HG02943 (cell line): ENCODE measurements around the gene LUC7L3.
A peak's percentile ranks its signal among the peaks of the same experiment; 100 is the strongest.
"Not testable (repeated sequence)": the region's sequence is repeated elsewhere in the genome, so short reads cannot be mapped to it uniquely, and the experiment has no call there.

Experiments used
- ATAC-seq: cut with Tn5 transposase; IDR thresholded peaks from one replicate; pipeline ENCODE4 v1.9.1; 2021; ENCODE audit warnings: mild to moderate bottlenecking, low read depth, moderate library complexity; ENCODE audit not compliant: unreplicated experiment

Gene LUC7L3, protein sequence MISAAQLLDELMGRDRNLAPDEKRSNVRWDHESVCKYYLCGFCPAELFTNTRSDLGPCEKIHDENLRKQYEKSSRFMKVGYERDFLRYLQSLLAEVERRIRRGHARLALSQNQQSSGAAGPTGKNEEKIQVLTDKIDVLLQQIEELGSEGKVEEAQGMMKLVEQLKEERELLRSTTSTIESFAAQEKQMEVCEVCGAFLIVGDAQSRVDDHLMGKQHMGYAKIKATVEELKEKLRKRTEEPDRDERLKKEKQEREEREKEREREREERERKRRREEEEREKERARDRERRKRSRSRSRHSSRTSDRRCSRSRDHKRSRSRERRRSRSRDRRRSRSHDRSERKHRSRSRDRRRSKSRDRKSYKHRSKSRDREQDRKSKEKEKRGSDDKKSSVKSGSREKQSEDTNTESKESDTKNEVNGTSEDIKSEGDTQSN

DNA sequence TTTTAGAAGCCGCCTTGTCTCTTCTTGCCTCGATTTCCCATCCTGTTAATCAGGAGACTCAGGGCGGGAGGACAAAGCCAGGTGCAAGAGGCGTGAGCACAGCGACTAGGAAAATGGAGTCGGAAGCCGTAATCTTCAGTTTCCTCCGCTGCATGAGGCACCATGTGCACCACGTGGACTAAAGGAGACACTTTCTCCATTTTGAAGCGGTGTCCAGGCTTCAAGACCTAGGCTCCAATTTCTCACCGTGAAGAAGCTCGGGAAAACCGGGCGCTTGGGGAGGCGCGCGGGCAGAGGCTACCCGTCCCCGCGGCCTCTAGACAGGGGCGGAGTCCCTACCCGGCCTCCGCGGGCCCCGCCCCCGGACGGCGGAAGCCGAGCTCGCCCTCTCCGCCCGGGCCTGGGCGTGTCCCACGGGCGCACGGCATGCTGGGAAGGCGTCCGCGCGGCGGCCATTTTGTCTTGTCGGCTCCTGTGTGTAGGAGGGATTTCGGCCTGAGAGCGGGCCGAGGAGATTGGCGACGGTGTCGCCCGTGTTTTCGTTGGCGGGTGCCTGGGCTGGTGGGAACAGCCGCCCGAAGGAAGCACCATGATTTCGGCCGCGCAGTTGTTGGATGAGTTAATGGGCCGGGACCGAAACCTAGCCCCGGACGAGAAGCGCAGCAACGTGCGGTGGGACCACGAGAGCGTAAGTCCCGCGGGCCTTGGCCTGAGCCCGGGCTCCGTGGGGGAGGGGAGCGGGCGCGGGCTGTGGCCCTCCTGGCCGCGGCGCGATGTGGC lies at the start of gene LUC7L3:
TSS of gene LUC7L3 (plus strand) at position 460 of the 780 bp plus-strand sequence. CDS start at position 590, 130 bp downstream.
- ATAC-seq: peak; percentile 86

DNA sequence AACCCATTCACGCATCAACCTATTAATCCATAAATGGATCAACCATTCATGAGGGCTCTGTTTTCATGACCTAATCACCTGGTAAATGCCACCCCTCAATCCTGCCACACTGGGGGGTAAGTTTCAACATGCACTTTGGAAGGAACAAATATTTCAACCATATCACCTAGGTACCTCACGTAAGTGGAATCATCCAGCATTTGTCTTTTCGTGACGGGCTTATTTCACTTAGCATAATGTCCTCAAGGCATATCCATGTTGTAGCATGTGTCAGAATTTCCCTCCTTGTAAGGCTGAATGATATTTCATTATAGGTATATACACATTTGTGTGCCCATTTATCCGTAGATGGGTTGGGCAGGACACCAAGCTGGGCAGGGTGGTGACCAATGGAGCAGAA lies 47.3 kb upstream of the LUC7L3 start:
- ATAC-seq: no peak

DNA sequence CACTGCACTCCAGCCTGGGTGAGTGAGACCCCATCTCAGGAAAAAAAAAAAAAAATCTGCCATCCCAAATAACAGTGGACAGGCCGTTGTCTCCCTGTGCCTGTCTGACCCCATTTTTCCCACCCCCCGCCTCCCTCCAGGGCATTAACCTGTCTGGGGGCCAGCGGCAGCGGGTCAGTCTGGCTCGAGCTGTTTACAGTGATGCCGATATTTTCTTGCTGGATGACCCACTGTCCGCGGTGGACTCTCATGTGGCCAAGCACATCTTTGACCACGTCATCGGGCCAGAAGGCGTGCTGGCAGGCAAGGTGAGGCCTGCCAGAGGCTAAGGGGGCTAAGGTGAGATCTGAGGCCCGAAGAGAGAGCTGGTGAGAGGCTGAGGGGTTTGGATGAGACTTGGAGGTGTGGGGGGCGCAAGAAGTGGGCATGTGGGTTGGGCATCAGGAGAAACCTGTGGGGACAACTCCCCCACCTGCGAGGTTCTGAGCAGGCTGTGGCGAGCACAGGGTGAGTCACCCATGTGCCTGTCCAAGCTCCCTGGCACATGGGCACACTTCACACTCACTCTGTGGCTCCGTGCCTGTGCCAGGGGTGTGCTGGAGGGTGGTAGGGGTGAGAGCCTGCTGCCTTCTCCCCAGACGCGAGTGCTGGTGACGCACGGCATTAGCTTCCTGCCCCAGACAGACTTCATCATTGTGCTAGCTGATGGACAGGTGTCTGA lies 46.4 kb upstream of the LUC7L3 start:
- ATAC-seq: no peak

DNA sequence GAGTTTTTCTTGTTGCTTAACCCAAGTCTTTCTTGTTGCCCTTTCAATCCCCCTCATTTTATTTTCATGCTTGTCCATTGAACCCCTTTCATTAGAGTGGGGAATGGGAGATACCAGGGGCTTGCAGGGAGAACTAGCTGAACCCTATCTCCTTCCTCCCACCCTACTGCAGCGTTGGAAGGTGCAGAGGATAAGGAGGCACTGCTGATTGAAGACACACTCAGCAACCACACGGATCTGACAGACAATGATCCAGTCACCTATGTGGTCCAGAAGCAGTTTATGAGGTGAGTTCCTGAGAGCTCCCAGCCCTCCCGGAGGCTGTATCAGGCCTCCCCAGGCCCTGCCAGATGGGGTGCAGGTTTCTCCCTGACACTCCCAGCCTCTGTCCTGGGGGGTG lies 44.2 kb upstream of the LUC7L3 start:
- ATAC-seq: no peak

DNA sequence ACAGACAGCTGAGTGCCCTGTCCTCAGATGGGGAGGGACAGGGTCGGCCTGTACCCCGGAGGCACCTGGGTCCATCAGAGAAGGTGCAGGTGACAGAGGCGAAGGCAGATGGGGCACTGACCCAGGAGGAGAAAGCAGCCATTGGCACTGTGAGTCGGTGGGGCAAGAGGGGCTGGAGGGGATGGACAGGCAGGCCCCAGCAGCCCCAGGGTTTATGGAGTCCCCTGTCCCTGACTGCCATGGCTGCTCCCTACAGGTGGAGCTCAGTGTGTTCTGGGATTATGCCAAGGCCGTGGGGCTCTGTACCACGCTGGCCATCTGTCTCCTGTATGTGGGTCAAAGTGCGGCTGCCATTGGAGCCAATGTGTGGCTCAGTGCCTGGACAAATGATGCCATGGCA lies 43.8 kb upstream of the LUC7L3 start:
- no peak for ATAC-seq

DNA sequence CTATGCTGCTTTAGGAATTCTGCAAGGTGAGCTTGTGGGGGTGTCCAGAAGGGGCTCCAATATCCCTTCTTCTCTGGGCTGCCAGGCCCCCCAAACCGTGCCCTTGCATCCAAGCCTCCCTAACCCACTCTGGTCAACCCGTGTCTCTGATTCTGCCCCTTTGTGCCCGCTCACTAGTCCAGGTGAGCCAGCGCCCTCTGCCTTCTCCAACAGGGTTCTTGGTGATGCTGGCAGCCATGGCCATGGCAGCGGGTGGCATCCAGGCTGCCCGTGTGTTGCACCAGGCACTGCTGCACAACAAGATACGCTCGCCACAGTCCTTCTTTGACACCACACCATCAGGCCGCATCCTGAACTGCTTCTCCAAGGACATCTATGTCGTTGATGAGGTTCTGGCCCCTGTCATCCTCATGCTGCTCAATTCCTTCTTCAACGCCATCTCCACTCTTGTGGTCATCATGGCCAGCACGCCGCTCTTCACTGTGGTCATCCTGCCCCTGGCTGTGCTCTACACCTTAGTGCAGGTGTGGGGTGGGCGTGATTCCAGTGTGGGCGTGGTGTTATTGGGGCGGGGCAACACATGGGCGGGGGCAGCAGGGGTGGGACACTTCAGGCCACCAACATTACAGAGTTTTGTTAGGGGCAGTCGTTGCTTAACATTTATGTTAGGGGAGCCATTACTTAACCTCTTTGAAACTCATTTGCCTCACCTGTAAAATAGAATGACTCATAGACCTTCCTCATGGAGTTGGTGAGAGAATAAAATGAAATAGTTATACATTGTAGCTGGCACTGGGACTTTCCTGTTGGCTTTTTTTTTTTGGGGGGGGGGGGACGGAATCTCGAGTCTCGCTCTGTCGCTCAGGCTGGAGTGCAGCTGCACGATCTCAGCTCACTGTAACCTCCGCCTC lies 43.1 kb upstream of the LUC7L3 start:
- no peak for ATAC-seq

DNA sequence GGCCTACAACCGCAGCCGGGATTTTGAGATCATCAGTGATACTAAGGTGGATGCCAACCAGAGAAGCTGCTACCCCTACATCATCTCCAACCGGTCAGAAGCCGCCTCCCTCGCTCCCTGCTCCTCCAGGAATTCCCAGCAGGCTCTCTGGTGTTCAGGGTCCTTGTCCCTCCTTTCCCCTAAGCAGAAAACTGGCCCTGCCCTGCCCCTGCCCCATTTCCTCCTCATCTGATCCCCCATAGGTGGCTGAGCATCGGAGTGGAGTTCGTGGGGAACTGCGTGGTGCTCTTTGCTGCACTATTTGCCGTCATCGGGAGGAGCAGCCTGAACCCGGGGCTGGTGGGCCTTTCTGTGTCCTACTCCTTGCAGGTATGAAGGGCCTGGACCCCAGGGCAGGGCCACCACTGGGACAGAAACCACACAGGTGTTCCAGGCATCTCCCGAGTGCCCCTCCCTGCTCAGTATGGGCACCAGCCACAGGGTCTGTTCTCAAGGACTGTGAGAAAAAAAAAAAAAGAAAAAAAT lies 41.5 kb upstream of the LUC7L3 start:
- no peak for ATAC-seq

DNA sequence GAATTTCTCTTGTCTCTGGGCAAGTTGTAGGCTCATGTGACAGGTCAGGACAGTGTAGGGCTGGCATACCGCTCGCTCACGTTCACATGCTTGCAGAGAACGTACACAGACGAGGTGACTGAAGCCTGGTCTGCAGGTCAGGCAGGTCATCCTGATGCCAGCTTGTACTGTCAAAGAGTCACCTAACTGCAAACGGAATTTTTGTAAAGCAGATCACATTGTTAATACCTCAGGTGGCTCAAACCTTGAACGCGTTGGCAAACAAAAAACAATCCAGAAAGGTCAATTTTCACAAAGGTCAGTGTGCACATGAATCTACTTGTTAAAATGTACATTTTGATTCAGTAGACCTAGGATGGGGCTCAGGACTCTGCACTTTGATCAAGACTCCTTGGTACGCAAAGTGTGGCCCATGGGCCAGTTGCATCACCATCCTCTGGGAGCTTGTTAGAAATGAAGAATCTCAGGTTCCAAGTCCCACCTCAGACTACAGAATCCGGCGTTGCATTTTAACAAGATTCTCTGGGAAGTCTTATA lies 40.3 kb upstream of the LUC7L3 start:
- ATAC-seq: no peak

DNA sequence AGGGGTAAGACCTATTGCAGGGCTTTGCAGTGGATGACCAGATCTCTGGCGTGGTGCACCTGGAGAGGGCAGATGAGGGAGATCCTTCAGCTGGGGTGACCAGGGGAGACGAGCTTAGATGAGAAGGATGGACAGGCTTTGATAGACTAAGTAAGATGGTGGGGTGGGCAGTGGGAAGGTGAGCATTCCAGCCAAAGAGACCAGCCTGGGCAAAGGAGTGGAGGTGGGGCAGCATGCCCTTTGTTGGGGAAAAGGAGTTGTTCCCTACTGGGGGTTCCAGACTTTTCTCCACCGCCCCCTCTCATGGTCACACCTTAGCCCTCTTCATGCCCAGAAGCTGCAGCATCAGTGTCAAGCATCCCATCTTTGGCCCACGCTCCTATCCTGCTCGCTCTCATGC lies 39.3 kb upstream of the LUC7L3 start:
- ATAC-seq: no peak

DNA sequence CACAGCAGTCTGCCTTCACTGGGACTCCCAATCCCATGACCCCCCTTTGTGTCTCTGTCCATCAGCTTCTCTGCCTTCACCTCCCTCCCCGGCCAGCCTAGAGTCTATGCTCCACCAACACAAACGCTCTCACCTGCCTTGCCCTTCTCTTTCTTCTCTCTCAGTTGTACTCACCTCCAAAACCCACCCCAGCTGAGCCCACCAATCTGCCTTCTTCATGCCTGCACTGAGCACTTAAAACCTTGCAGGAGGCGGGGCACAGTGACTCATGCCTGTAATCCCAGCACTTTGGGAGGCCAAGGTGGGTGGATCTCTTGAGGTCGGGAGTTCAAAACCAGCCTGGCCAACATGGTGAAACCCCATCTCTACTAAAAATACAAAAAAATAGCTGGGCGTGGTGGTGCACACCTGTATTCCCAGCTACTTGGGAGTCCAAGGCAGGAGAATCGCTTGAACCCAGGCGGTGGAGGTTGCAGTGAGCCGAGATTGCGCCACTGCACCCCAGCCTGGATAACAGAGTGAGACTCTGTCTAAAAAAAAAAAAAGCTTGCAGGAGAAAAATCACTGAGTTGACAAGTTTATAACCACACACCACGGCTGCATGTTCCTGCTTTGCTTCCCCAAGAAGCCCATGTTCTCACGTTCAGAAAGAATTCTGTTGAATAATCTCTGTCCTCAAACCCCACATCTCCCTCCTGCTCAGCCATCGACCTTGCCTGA lies 38.7 kb upstream of the LUC7L3 start:
- not testable (repeated sequence) for ATAC-seq

DNA sequence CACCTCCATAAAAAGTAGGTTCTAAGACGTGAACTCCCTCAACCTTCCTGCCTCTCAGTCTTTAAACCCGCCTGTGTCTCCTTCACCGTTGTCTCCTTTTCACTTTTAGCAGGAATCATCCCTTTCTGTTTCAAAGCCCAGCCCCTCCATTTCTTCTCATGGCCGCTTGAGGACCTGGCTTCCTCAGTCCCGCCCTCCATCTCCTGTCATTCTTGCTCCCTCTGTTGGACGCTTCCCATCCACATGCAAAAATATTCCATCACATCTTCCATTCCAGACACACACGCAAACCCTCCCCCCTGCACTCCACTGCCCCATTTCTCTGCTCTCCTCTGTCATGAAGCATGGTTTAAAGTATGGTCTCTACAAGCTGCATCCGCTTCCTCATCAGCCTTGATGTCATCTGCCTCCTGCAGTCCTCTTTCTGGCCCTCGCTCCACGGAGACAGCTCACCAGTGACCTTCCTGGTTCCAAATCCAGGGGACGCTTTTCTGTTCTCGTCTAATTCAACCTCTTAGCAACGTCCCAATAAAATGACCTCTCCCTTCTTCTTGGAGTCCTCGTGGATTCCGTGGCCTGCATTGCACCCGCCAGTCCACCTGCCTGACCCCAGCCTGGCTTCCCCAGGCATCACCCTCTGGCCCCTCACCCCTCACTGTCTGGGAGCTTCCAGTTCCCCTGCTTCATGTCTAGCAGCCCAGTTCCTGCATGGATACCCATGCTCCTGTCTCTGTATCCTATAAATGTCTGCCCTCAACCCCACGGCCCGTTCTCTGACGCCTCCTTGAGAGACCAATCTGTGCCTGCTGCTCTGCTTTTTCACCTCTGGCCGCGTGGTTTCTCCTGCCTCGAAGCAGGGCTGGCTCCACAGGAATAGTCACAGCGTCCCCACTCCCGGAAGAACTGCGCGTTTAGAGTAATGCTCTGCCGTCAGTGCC lies 37.9 kb upstream of the LUC7L3 start:
- no peak for ATAC-seq

DNA sequence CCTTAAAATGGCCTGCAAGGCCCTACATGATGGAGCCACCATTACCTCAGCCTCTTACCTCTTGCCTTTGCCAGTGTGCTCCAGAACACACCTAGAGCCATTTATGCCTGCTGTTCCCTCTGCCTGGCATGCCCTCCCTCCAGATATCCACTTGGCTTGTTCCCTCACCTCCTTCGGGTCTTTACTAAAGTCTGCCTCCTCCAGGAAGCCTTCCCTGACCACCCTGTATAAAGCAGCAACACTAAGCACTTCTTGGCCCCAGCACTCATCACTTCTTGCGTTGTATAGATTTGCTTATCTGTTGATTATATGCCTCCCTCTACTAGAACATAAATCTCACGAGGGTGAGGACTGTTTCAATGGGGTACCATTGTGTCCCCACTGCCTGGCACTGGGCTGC lies 37.0 kb upstream of the LUC7L3 start:
- ATAC-seq: no peak

DNA sequence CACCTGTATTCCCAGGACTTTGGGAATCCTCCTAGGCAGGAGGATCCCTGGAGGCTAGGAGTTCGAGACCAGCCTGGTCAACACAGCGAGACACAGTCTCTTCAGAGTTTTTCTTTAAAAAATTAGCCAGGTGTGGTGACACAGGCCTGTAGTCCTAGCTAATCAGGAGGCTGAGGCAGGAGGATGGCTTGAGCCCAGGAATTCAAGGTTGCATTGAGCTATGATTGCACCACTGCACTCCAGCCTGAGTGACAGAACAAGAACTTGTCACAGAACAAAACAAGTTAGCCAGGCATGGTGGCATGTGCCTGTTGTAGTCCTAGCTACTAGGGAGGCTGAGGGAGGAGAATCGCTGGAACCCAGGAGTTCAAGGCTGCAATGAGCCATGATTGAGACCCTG lies 36.5 kb upstream of the LUC7L3 start:
- no peak for ATAC-seq

DNA sequence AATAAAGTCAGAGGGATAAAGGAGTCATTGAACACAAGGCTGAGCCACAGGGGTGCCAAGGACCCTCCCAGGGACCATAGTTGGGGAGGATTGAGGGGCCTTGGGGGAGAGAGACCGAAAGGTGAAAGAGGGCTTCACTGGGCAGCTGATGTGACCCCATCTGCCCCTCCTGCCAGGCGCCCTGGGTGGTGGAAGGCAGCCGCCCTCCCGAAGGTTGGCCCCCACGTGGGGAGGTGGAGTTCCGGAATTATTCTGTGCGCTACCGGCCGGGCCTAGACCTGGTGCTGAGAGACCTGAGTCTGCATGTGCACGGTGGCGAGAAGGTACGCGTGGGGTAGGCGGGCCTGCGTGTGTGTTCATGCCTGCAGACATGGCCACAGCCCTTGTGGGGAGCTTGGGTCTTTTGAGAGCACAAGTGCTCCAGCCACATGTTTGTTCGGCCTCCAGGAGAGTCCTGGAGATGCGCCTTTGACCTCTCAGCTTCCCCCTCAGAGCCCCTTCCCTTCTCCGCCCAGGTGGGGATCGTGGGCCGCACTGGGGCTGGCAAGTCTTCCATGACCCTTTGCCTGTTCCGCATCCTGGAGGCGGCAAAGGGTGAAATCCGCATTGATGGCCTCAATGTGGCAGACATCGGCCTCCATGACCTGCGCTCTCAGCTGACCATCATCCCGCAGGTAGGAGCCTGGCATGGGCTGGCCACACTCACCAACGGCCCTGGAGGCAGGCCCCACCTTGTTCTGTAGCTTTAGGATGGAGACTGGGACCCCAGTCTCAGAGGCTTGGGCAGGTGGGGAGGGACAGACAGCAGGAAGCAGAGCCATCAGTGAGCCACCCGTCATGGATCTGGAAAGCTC lies 35.7 kb upstream of the LUC7L3 start:
- ATAC-seq: no peak

DNA sequence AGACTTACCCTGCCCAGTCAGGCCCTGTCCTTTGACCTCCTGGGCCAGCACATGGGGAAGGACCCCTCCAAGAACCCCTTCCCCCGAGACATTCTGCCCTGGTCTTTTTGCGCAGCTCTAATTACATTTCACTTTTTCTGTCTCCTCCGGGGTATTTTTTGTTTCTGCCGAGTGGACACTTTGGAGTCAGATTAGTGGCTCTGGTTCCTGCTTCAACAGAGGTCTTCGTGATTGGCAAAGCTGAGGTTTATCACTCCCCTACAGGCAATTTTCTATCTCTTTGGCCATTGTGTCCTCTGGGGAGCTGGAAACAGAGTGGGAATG lies 35.2 kb upstream of the LUC7L3 start:
- no peak for ATAC-seq

DNA sequence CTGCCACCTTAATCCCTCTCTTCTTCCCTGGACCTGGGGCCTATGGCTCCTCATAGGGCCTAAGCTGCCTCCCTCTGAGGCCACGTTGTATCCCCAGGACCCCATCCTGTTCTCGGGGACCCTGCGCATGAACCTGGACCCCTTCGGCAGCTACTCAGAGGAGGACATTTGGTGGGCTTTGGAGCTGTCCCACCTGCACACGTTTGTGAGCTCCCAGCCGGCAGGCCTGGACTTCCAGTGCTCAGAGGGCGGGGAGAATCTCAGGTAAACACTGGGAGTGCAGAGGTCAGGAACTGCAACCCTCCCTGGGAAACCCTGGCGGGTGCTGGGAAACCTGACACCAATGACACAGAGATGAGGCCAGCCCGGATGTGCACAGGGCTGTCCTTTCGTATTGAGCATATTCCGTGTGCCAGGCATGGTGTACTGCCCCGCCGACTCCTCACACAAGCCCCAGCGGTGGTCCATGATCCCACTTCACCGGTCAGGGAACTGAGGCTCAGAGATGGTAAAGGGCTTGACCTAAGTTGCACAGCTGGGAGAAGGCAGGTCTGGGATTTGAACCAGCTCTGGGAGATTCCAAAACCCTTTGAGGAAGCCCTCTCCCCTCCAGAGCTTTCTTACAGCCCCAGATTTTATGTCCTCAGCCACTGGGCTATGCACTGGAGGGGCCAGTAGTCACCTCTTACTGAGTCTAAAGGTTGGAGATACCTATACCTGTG lies 34.6 kb upstream of the LUC7L3 start:
- no peak for ATAC-seq

DNA sequence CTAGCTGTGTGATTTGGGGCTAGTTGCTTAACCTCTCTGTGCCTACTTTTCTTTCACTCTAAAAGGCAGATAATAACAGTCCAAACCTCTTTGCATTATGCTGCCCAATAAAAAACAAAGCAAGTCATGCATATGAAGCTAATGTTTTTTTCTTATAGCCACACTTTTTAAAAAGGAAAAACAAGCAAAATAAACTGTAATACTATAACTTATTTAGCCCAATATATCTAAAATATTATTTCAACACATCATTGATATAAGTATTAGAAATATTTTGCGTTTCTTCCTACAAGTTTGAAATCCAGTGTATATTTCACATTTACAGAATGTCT lies 34.1 kb upstream of the LUC7L3 start:
- no peak for ATAC-seq
